Heart right ventricle (tissue), 16 donors: Measurements from ENCODE around the gene GPR31. TPM values are rescaled to one million over a fixed set of nuclear protein-coding genes. Genes with fewer than 3 reads are reported as not detected.

Experiments
- ATAC-seq, 8 donors: fragments of 200-7000 bp; cut with Tn5 transposase; one replicate each; pipeline ENCODE4 v1.9.1; 2020; ENCODE audit warnings: mild to moderate bottlenecking in 8 of 8, moderate library complexity in 8 of 8, moderate number of reproducible peaks in 1 of 8
- DNase-seq, 2 donors: peaks; one replicate each; pipeline ENCODE4 v3.0.0-alpha.2; 2020
- H3K27ac ChIP-seq, 10 donors: fragments of 200-600 bp; sonication (generic) in 2 of 10; one replicate each; pipeline versions ENCODE4 v1.5.0 to v1.8.0; 2020 to 2022; ENCODE audit warnings: mild to moderate bottlenecking in 3 of 10
- H3K27me3 ChIP-seq, 7 donors: fragments of 200-600 bp; one replicate each; pipeline ENCODE4 v1.8.0; 2021 to 2022; ENCODE audit warnings: mild to moderate bottlenecking in 2 of 7
- H3K36me3 ChIP-seq, 9 donors: fragments of 200-600 bp; sonication (generic) in 1 of 9; one replicate each; pipeline versions ENCODE4 v1.5.0 to v1.8.0; 2020 to 2022; ENCODE audit warnings: mild to moderate bottlenecking in 2 of 9
- H3K4me1 ChIP-seq, 9 donors: fragments of 200-600 bp; sonication (generic) in 1 of 9; one replicate each; pipeline versions ENCODE4 v1.5.0 to v1.8.0; 2020 to 2022; ENCODE audit warnings: mild to moderate bottlenecking in 4 of 9
- H3K4me3 ChIP-seq, 10 donors: fragments of 200-600 bp; sonication (generic) in 2 of 10; one replicate each; pipeline versions ENCODE4 v1.5.0 to v1.8.0; 2020 to 2022; ENCODE audit warnings: mild to moderate bottlenecking in 7 of 10, moderate library complexity in 2 of 10
- H3K9me3 ChIP-seq, 11 donors: fragments of 200-600 bp in 10 of 11; sonication (generic) in 2 of 11; one replicate each; pipeline versions ENCODE4 v1.5.0 to v1.8.0; 2013 to 2022; ENCODE audit warnings: mild to moderate bottlenecking in 2 of 11, control low read depth in 1 of 11, moderate library complexity in 1 of 11
- WGBS, 2 donors: extraction: QIAGEN DNeasy Blood & Tissue Kit; methylation state at CpG; one replicate each; pipeline ENCODE4 v1.1.7; 2013; ENCODE audit warnings: inconsistent platforms in 1 of 2; 5-methylcytosine and 5-hydroxymethylcytosine counted together
- intact Hi-C, 10 donors: fragments of 100-400 bp; cut with DNase I; formaldehyde crosslinking; loops; one replicate each; pipeline versions ENCODE4 v1.11.1 to v1.14.2; 2022
- polyA plus RNA-seq, 2 donors: library from polyadenylated mRNA; stranded (reverse); fragments of 200-250 nt; gene quantifications; one replicate each; pipeline ENCODE4 v1.2.3, GENCODE V29; 2013
- total RNA-seq, 10 donors: library from RNA; stranded (reverse); fragmentation: NEBNext Ultra II Directional in 3 of 10; extraction: Animal tissue kit (Norgen Biotek cat#: 25700) in 3 of 10; gene quantifications; one replicate each; pipeline versions ENCODE4 v1.2.1 to v1.2.4, GENCODE V29; 2021 to 2023
- TF ChIP-seq, protein P1 (sequence below), 9 donors: fragments of 200-600 bp; sonication (generic) in 2 of 9; IDR thresholded peaks; one replicate each; pipeline versions ENCODE4 v1.5.0 to v1.8.0; 2021 to 2022; ENCODE audit warnings: antibody characterized with exemption in 9 of 9, mild to moderate bottlenecking in 5 of 9, moderate library complexity in 1 of 9
- donor health status: Arrhythmogenic right ventricular cardiomyopathy.
- donor health status: ischemic (EF 13 %, LVEDD 7.1; RV severe dilation, severe dysfunction).
- donor health status: healthy with polysubstance abuse.
- donor health status: DM: no; HTN: yes; CAD: no.
- donor health status: DM: no; HTN: no; CAD: no.
- donor health status: ischemic (EF 25% LVEDD 6.9; RV normal size, moderate dysfunction).
- donor health status: ischemic (EF 25% LVEDD 5.7; RV mildly dilated, moderate dysfunction).
- donor health status: healthy.
- donor health status: DM: yes; HTN: yes; CAD: no.
- donor health status: Ischemic cardiomyopathy.
- donor health status: ischemic (EF 35%, LVEDD 5.7; RV mildly dilated, moderate dysfunction).
- donor health status: nonischemic (EF 11% LVEDD 7.7; RV severe dilation, severe dysfunction).
- donor health status: DM: yes; HTN: yes; CAD: no.
- donor health status: PGD.
- donor health status: ischemic (EF 29% LVEDD 5.4; RV normal size, mild dysfunction).
- donor health status: nonischemic (EF 23%, LVEDD 6.1; RV moderate dilation, normal function).

The GPR31 gene
- total and polyA plus RNA-seq, 12 donors: not detected

DNA sequence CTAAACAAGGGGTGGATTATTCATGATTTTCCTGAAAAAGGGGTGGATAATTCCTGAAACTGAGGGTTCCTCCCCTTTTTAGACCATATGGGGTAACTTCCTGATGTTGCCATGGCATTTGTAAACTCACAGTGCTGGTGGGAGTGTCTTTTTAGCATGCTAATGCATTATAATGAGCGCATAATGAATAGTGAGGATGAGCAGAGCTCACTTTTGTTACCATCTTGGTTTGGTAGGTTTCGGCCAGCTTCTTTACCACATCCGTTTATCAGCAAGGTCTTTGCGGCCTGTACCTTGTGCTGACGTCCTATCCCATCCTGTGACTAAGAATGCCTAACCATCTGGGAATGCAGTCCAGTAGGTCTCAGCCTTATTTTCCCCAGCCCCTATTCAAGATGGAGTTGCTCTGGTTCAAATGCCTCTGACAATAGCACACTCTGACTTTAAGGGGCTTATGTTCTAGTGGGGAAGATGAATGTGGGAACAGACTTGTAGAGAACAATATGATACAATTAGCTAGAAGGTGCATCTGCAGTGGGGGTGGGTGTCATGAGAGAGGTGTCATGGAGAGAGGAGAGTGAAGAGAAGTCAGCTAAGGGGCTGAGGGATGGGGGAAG lies 4.2 kb upstream of the GPR31 start:
- ATAC-seq (no peak), DNase-seq (no peak)
- intact Hi-C loops: no loop called here
- H3K27ac ChIP-seq: no peak overlapping the region
- H3K4me1 ChIP-seq: no peaks in the 10 kb centered on the region
- H3K27me3 ChIP-seq: peaks cover 0 to 49% (median 12%) of the 10 kb centered on the region in 7 donors
- 97 to 100% methylated on average over 5 of the region's 5 CpGs for WGBS, 2 donors
- no peaks in the 10 kb centered on the region for H3K36me3 ChIP-seq
- H3K4me3 ChIP-seq: no peak overlapping the region
- TF ChIP-seq, protein P1, sequence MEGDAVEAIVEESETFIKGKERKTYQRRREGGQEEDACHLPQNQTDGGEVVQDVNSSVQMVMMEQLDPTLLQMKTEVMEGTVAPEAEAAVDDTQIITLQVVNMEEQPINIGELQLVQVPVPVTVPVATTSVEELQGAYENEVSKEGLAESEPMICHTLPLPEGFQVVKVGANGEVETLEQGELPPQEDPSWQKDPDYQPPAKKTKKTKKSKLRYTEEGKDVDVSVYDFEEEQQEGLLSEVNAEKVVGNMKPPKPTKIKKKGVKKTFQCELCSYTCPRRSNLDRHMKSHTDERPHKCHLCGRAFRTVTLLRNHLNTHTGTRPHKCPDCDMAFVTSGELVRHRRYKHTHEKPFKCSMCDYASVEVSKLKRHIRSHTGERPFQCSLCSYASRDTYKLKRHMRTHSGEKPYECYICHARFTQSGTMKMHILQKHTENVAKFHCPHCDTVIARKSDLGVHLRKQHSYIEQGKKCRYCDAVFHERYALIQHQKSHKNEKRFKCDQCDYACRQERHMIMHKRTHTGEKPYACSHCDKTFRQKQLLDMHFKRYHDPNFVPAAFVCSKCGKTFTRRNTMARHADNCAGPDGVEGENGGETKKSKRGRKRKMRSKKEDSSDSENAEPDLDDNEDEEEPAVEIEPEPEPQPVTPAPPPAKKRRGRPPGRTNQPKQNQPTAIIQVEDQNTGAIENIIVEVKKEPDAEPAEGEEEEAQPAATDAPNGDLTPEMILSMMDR (IDR thresholded peaks at IDR 0.05): no peak
- no peaks in the 10 kb centered on the region for H3K9me3 ChIP-seq

GRCh38 chr6:167157414-167157813 lies 366 bp downstream of the GPR31 start:
- no peaks in the 10 kb centered on the region for H3K36me3 ChIP-seq
- H3K4me1 ChIP-seq: peaks cover 0 to 13% (median 0%) of the 10 kb centered on the region in 9 donors
- H3K9me3 ChIP-seq: no peaks in the 10 kb centered on the region
- no peak overlapping the region for H3K4me3 ChIP-seq
- H3K27ac ChIP-seq: no peak overlapping the region
- no peak for DNase-seq
- WGBS, 2 donors: 94% methylated on average over 19 of the region's 19 CpGs
- ATAC-seq: no peak
- peaks cover 0 to 22% (median 9%) of the 10 kb centered on the region in 7 donors for H3K27me3 ChIP-seq
- intact Hi-C loops: no loop called here
- TF ChIP-seq, protein P1 (IDR thresholded peaks at IDR 0.05): no peak

DNA sequence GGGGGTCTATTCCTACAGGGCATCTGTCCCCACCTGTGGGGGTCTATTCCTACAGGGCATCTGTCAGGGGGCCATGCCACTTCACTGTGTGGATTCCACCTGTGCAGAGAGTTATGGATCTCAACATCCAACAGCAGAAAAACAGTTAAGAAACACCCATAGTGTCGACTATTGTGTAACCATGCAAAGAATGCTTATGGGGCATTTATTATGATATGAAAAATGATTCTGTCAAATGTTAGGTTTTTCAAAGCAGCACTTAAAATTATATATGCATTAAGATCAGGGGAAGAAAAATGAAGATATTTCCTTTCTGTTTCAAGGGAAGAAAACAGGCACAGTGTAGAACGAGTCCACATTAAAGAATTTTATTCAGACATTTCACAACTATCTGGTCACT lies 2.9 kb downstream of the GPR31 start:
- intact Hi-C loops: no loop called here
- DNase-seq: no peak
- TF ChIP-seq, protein P1 (IDR thresholded peaks at IDR 0.05): no peak
- H3K27me3 ChIP-seq: peaks cover 0 to 26% (median 8%) of the 10 kb centered on the region in 7 donors
- no peak overlapping the region for H3K4me3 ChIP-seq
- no peaks in the 10 kb centered on the region for H3K9me3 ChIP-seq
- H3K27ac ChIP-seq: no peak overlapping the region
- 68 to 73% methylated on average over 2 of the region's 2 CpGs for WGBS, 2 donors
- H3K36me3 ChIP-seq: no peaks in the 10 kb centered on the region
- H3K4me1 ChIP-seq: peaks cover 0 to 13% (median 0%) of the 10 kb centered on the region in 9 donors
- ATAC-seq: no peak

- H3K4me3 ChIP-seq: no peak overlapping the region
- TF ChIP-seq, protein P1 (IDR thresholded peaks at IDR 0.05): no peak
- peaks cover 0 to 13% (median 0%) of the 10 kb centered on the region in 9 donors for H3K4me1 ChIP-seq
- no peaks in the 10 kb centered on the region for H3K9me3 ChIP-seq
- WGBS, 2 donors: 77 to 84% methylated on average over 9 of the region's 9 CpGs
- intact Hi-C loops: no loop called here
- H3K36me3 ChIP-seq: no peaks in the 10 kb centered on the region
- H3K27me3 ChIP-seq: peaks cover 0 to 26% (median 8%) of the 10 kb centered on the region in 7 donors
- DNase-seq (no peak), ATAC-seq (no peak)
- no peak overlapping the region for H3K27ac ChIP-seq
Measured at GRCh38 chr6:167154291-167154690, 3.5 kb downstream of the GPR31 start.
